Neuronal stem cell (in vitro differentiated cells): ENCODE measurements around the gene TMEM132D.

ENCODE experiments used
- DNase-seq: peaks from one replicate; pipeline ENCODE4 v3.0.0-alpha.2; 2013; ENCODE audit warnings: low spot score
- H2AFZ ChIP-seq: one replicate; pipeline ENCODE4 v1.6.1; 2013; ENCODE audit warnings: mild to moderate bottlenecking, low read length, inconsistent platforms
- H2AK5ac ChIP-seq: 2 replicates; pipeline ENCODE4 v1.6.1; 2013; ENCODE audit warnings: low read depth, mild to moderate bottlenecking, inconsistent platforms, low read length, moderate library complexity, mixed read lengths
- H2BK120ac ChIP-seq: 2 replicates; pipeline ENCODE4 v1.6.1; 2013; ENCODE audit warnings: low read depth, mild to moderate bottlenecking, inconsistent platforms, low read length, moderate library complexity, mixed read lengths
- H2BK12ac ChIP-seq: one replicate; pipeline ENCODE4 v1.6.1; 2013; ENCODE audit warnings: low read length, inconsistent platforms
- H2BK15ac ChIP-seq: 2 replicates; pipeline ENCODE4 v1.6.1; 2013; ENCODE audit warnings: mild to moderate bottlenecking, low read length, inconsistent platforms, mixed read lengths
- H2BK5ac ChIP-seq: one replicate; pipeline ENCODE4 v1.6.1; 2013; ENCODE audit warnings: inconsistent platforms, mild to moderate bottlenecking, low read length, moderate library complexity
- H3K14ac ChIP-seq: one replicate; pipeline ENCODE4 v1.6.1; 2013; ENCODE audit warnings: low read length, inconsistent platforms
- H3K18ac ChIP-seq: 2 replicates; pipeline ENCODE4 v1.6.1; 2013; ENCODE audit warnings: low read length, inconsistent platforms
- H3K23ac ChIP-seq: 2 replicates; pipeline ENCODE4 v1.6.1; 2013; ENCODE audit warnings: low read depth, mild to moderate bottlenecking, mixed read lengths, low read length, inconsistent platforms; ENCODE audit not compliant: poor library complexity
- H3K27ac ChIP-seq: replicated peaks from 3 replicates; pipeline ENCODE4 v1.5.1; 2013; ENCODE audit warnings: low read length, inconsistent platforms
- H3K27me3 ChIP-seq, 3 experiments: 2 replicates each; pipeline ENCODE4 v1.6.1; 2013; ENCODE audit warnings: low read length in 3 of 3, mild to moderate bottlenecking in 2 of 3, inconsistent platforms in 1 of 3, low read depth in 1 of 3, mixed read lengths in 1 of 3, moderate library complexity in 1 of 3; ENCODE audit not compliant: control insufficient read depth in 3 of 3, insufficient read depth in 3 of 3
- H3K36me3 ChIP-seq, 2 donors: replicated peaks in 1 of 2; 2 replicates each; pipeline ENCODE4 v1.6.1; 2013; ENCODE audit warnings: low read length in 2 of 2; ENCODE audit not compliant: control insufficient read depth in 2 of 2, insufficient read depth in 2 of 2
- H3K4ac ChIP-seq: 2 replicates; pipeline ENCODE4 v1.6.1; 2013; ENCODE audit warnings: inconsistent platforms, mild to moderate bottlenecking, low read length, moderate library complexity
- H3K4me1 ChIP-seq, 2 donors: 1 replicate in 1 of 2; 2 replicates in 1 of 2; pipeline ENCODE4 v1.6.1; 2013; ENCODE audit warnings: low read length in 2 of 2, low read depth in 1 of 2; ENCODE audit not compliant: control insufficient read depth in 2 of 2, insufficient read depth in 1 of 2
- H3K4me2 ChIP-seq: one replicate; pipeline ENCODE4 v1.6.1; 2013; ENCODE audit warnings: mild to moderate bottlenecking, low read length, inconsistent platforms; ENCODE audit not compliant: insufficient read depth, poor library complexity, severe bottlenecking
- H3K4me3 ChIP-seq, 2 donors: 2 replicates each; pipeline ENCODE4 v1.5.1; 2013; ENCODE audit warnings: low read length in 2 of 2, mild to moderate bottlenecking in 2 of 2, inconsistent platforms in 1 of 2, moderate library complexity in 1 of 2
- H3K79me1 ChIP-seq: one replicate; pipeline ENCODE4 v1.6.1; 2013; ENCODE audit warnings: low read depth, mild to moderate bottlenecking, inconsistent platforms, low read length, moderate library complexity
- H3K9ac ChIP-seq: one replicate; pipeline ENCODE4 v1.6.1; 2013; ENCODE audit warnings: mild to moderate bottlenecking, low read depth, low read length, inconsistent platforms; ENCODE audit not compliant: poor library complexity
- H3K9me3 ChIP-seq, 2 donors: replicated peaks in 1 of 2; 2 replicates each; pipeline versions ENCODE3 to v1.6.1; 2013; ENCODE audit warnings: low read length in 2 of 2, mild to moderate bottlenecking in 2 of 2, inconsistent platforms in 1 of 2, low read depth in 1 of 2, mixed read lengths in 1 of 2, moderate library complexity in 1 of 2; ENCODE audit not compliant: control insufficient read depth in 2 of 2, insufficient read depth in 1 of 2
- H4K8ac ChIP-seq: one replicate; pipeline ENCODE4 v1.6.1; 2013; ENCODE audit warnings: low read depth, mild to moderate bottlenecking, inconsistent platforms, low read length, moderate library complexity
- H4K91ac ChIP-seq: one replicate; pipeline ENCODE4 v1.6.1; 2013; ENCODE audit warnings: low read length, low read depth, mild to moderate bottlenecking, inconsistent platforms; ENCODE audit not compliant: poor library complexity
- WGBS, 2 donors: extraction: QIAGEN DNeasy Blood & Tissue Kit; methylation state at CpG; one replicate each; pipeline ENCODE4 v1.1.7; 2013; ENCODE audit warnings: missing lambda C conversion rate in 2 of 2, mixed read lengths in 1 of 2; ENCODE audit not compliant: insufficient read length in 2 of 2, insufficient replicate concordance in 1 of 2; ENCODE audit errors: extremely low coverage in 2 of 2; 5-methylcytosine and 5-hydroxymethylcytosine counted together

TMEM132D gene

DNA sequence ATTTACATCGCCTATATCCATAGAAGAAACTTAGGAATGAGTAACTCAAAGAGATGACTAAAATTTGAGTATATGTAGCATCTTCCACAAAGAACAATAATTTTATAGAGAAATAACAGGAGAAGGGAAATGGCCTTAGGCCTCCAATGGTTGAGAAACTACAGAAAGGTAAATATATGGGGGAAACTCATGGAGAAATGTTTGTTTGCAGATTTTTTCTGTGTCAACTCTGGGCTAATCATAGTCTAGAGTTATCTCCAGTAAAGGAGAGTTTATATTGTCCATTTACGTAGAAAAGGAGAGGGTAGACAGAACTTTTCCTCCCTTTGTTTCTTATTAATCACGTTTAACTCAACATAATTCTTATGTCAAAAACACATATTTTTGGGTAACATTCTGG is 806.4 kb downstream of the TMEM132D start:
- no peak overlapping the region for H2AK5ac ChIP-seq
- no peak overlapping the region for H3K9ac ChIP-seq
- H3K4me1 ChIP-seq = peaks cover 0 to 4% of the 10 kb centered on the region in 2 donors
- no peak overlapping the region for H4K91ac ChIP-seq
- H3K14ac ChIP-seq = no peak overlapping the region
- DNase-seq = no peak
- H3K4me2 ChIP-seq = no peak overlapping the region
- no peak overlapping the region for H2BK12ac ChIP-seq
- H3K4ac ChIP-seq = no peak overlapping the region
- H3K23ac ChIP-seq = no peak overlapping the region
- H2BK120ac ChIP-seq = no peak overlapping the region
- no peak overlapping the region for H2BK5ac ChIP-seq
- no peak overlapping the region for H2BK15ac ChIP-seq
- peaks cover 0 to 3% of the 10 kb centered on the region in 2 donors for H3K9me3 ChIP-seq
- H2AFZ ChIP-seq = no peak overlapping the region
- H3K4me3 ChIP-seq = no peak overlapping the region
- H3K18ac ChIP-seq = no peak overlapping the region
- peaks cover 0 to 2% (median 0%) of the 10 kb centered on the region in 3 experiments for H3K27me3 ChIP-seq
- no peak overlapping the region for H3K27ac ChIP-seq
- H4K8ac ChIP-seq = no peak overlapping the region
- H3K79me1 ChIP-seq = no peaks in the 10 kb centered on the region
- H3K36me3 ChIP-seq = no peaks in the 10 kb centered on the region
- WGBS, 2 donors = no CpG with 5 or more reads among the region's 3 CpGs

DNA sequence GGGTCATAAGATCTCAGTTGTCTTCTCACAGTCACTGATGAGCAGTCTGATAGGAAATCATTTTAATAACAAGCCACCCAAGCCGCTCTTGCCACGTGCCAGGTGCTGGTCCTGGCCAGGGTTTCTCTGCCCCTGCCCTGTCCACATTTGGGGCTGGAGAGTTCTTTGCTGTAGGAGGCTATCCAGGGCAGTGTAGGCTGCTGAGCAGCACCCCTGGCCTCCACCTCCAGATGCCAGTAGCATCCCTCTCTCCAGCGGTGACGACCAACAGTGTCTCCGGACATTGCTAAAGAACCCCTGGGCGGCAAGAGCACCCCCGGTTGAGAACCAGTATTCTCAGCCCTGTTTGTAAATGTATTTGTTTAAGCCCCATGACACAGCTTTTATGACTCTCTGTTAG is 806.9 kb downstream of the TMEM132D start:
- H2BK5ac ChIP-seq = no peak overlapping the region
- H3K23ac ChIP-seq = no peak overlapping the region
- WGBS, 2 donors = no CpG with 5 or more reads among the region's 7 CpGs
- H3K9me3 ChIP-seq = no peaks in the 10 kb centered on the region
- H2AK5ac ChIP-seq = no peak overlapping the region
- H3K27me3 ChIP-seq = no peaks in the 10 kb centered on the region
- no peak overlapping the region for H2BK120ac ChIP-seq
- no peak overlapping the region for H2BK15ac ChIP-seq
- H3K4me2 ChIP-seq = no peak overlapping the region
- H4K8ac ChIP-seq = no peak overlapping the region
- H2AFZ ChIP-seq = no peak overlapping the region
- peak overlapping the region; percentile 17 for H3K18ac ChIP-seq
- no peak overlapping the region for H3K27ac ChIP-seq
- H3K4me1 ChIP-seq = peaks cover 0 to under 1% of the 10 kb centered on the region in 2 donors
- H3K4ac ChIP-seq = no peak overlapping the region
- H3K14ac ChIP-seq = no peak overlapping the region
- no peaks in the 10 kb centered on the region for H3K36me3 ChIP-seq
- no peak overlapping the region for H4K91ac ChIP-seq
- peak overlapping the region in 1 of 2 donors; percentile 9 for H3K4me3 ChIP-seq
- H2BK12ac ChIP-seq = no peak overlapping the region
- H3K9ac ChIP-seq = no peak overlapping the region
- no peak for DNase-seq
- H3K79me1 ChIP-seq = no peaks in the 10 kb centered on the region

DNA sequence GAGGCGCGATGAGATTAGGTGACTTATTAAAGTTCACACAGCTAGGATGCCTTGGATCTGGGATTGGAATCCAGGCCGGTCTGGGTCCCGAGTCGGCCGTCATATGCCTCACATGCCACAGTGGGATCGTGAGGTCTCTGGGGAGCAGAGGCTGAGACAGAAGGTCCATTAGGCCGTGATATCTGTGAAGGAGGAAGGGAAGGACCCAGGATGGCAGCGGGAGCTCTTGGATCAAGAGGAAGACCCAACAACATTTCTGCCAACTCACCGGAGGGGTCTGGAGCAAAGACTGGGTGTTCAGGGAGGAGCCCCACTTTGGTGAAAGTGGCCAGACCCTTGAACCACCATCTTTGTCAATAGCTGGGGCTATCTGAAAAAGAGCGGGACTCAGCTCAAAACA is 807.6 kb downstream of the TMEM132D start:
- Histone ChIP-seq H2BK5ac (no peak overlapping the region), H3K4me3 (no peak overlapping the region), H3K4me2 (no peak overlapping the region), H3K4ac (no peak overlapping the region), H2AFZ (no peak overlapping the region), H4K91ac (no peak overlapping the region), H3K79me1 (no peaks in the 10 kb centered on the region), H3K9ac (no peak overlapping the region), H3K36me3 (no peaks in the 10 kb centered on the region), H3K27me3 (no peaks in the 10 kb centered on the region), H3K18ac (no peak overlapping the region), H3K14ac (no peak overlapping the region), H2BK12ac (no peak overlapping the region), H3K9me3 (no peaks in the 10 kb centered on the region), H2AK5ac (no peak overlapping the region), H2BK15ac (no peak overlapping the region), H3K23ac (no peak overlapping the region), H4K8ac (no peak overlapping the region), H3K4me1 (no peaks in the 10 kb centered on the region), H3K27ac (no peak overlapping the region), H2BK120ac (no peak overlapping the region)
- no peak for DNase-seq
- WGBS, 2 donors = no CpG with 5 or more reads among the region's 11 CpGs

DNA sequence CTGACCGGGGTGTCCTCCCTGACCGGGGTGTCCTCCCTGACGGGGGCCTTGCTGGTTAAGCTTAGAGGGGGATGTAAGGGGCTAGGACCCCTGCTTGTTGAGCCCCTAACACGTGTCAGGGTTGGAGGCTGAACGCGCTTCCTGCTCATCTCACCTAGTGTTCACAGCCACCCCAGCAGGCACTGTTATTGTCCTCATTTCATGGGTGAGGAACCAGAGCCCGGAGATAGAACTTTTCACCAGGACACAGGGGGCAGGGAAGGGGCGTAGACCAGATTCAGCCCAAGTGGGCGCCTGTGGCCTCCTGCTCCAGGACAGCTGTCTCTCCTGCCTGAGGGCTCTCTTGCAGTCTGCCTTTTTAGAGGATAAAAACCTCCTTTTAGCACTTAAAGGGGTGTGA is 814.2 kb downstream of the TMEM132D start:
- Histone ChIP-seq H3K4me3 (peak overlapping the region in 1 of 2 donors; percentile 28), H2BK5ac (no peak overlapping the region), H3K18ac (no peak overlapping the region), H2AFZ (no peak overlapping the region), H3K9me3 (no peaks in the 10 kb centered on the region), H4K91ac (no peak overlapping the region), H3K4me2 (no peak overlapping the region), H3K9ac (no peak overlapping the region), H3K4me1 (no peaks in the 10 kb centered on the region), H2BK15ac (no peak overlapping the region), H4K8ac (no peak overlapping the region), H2BK120ac (no peak overlapping the region), H2AK5ac (no peak overlapping the region), H3K4ac (no peak overlapping the region), H3K14ac (no peak overlapping the region), H3K23ac (no peak overlapping the region), H3K27me3 (no peaks in the 10 kb centered on the region), H3K27ac (no peak overlapping the region), H3K79me1 (no peaks in the 10 kb centered on the region), H3K36me3 (no peaks in the 10 kb centered on the region), H2BK12ac (no peak overlapping the region)
- WGBS, 2 donors = no CpG with 5 or more reads among the region's 9 CpGs
- DNase-seq = no peak
